DND-41 (cell line): ENCODE measurements around the gene LUZP2.

Experiments used
- ATAC-seq: fragments of 200-7000 bp; cut with Tn5 transposase; 3 replicates; pipeline ENCODE4 v1.9.1; 2021; ENCODE audit warnings: low read depth; ENCODE audit not compliant: insufficient read depth
- DNase-seq: peaks from one replicate; pipeline ENCODE4 v3.0.0-alpha.2; 2020
- H2AFZ ChIP-seq: 2 replicates; pipeline ENCODE4 v1.6.0; 2012; ENCODE audit warnings: low read depth, low read length
- H3K27ac ChIP-seq: 2 replicates; pipeline ENCODE4 v1.5.1; 2012; ENCODE audit warnings: low read length, inconsistent platforms
- H3K27me3 ChIP-seq: fragments of 200-600 bp; sonication (generic); 2 replicates; pipeline ENCODE4 v1.6.0; 2012; ENCODE audit warnings: low read length, mild to moderate bottlenecking, inconsistent platforms; ENCODE audit not compliant: insufficient read depth, poor library complexity
- H3K36me3 ChIP-seq: 2 replicates; pipeline ENCODE4 v1.5.1; 2012; ENCODE audit warnings: low read length, inconsistent platforms; ENCODE audit not compliant: insufficient read depth
- H3K4me1 ChIP-seq: 2 replicates; pipeline ENCODE4 v1.5.1; 2012; ENCODE audit warnings: mild to moderate bottlenecking, low read length; ENCODE audit not compliant: insufficient read depth
- H3K4me2 ChIP-seq: 2 replicates; pipeline ENCODE4 v1.6.0; 2012; ENCODE audit warnings: mild to moderate bottlenecking, moderate library complexity, low read length, inconsistent platforms; ENCODE audit not compliant: insufficient read depth
- H3K4me3 ChIP-seq, 2 experiments: fragments of 200-600 bp in 1 of 2; shearing (Covaris generic) in 1 of 2; 2 replicates each; pipeline ENCODE4 v1.5.1; 2012 to 2016; ENCODE audit warnings: inconsistent platforms in 2 of 2, low read length in 2 of 2, mild to moderate bottlenecking in 2 of 2, low read depth in 1 of 2, moderate library complexity in 1 of 2
- H3K79me2 ChIP-seq: 2 replicates; pipeline ENCODE4 v1.6.0; 2012; ENCODE audit warnings: low read length, inconsistent platforms; ENCODE audit not compliant: insufficient read depth
- H3K9ac ChIP-seq: 2 replicates; pipeline ENCODE4 v1.6.0; 2012; ENCODE audit warnings: low read depth, mild to moderate bottlenecking, inconsistent platforms, low read length, moderate library complexity
- H3K9me3 ChIP-seq: 2 replicates; pipeline ENCODE4 v1.5.1; 2012; ENCODE audit warnings: low read length, moderate library complexity, mild to moderate bottlenecking, inconsistent platforms; ENCODE audit not compliant: insufficient read depth, severe bottlenecking
- H4K20me1 ChIP-seq: 2 replicates; pipeline ENCODE4 v1.6.0; 2012; ENCODE audit warnings: low read length; ENCODE audit not compliant: insufficient read depth
- CTCF ChIP-seq: IDR thresholded peaks from 2 replicates; pipeline ENCODE4 v1.5.1; 2012; ENCODE audit warnings: borderline replicate concordance, low read length, moderate library complexity, mild to moderate bottlenecking; ENCODE audit not compliant: poor library complexity, severe bottlenecking; ENCODE audit errors: extremely low read depth
- EZH2 ChIP-seq: IDR thresholded peaks from 3 replicates; pipeline ENCODE4 v1.6.1; 2012; ENCODE audit warnings: borderline replicate concordance, low read depth, mild to moderate bottlenecking, moderate library complexity, low read length, inconsistent platforms; ENCODE audit not compliant: severe bottlenecking

Gene LUZP2

GRCh38 chr11:24714601-24715000 is 217.7 kb downstream of the LUZP2 start:
- Histone ChIP-seq H4K20me1 (no peaks in the 10 kb centered on the region), H3K4me2 (no peak overlapping the region), H3K4me3 (no peak overlapping the region), H3K27ac (no peak overlapping the region), H3K4me1 (no peaks in the 10 kb centered on the region), H3K36me3 (no peaks in the 10 kb centered on the region), H3K9me3 (no peaks in the 10 kb centered on the region), H3K9ac (no peak overlapping the region), H2AFZ (no peak overlapping the region), H3K27me3 (no peaks in the 10 kb centered on the region), H3K79me2 (no peaks in the 10 kb centered on the region)
- ATAC-seq (no peak), DNase-seq (no peak)
- TF ChIP-seq CTCF (no peak), EZH2 (no peak)

- Histone ChIP-seq H3K9ac (no peak overlapping the region), H3K4me2 (no peak overlapping the region), H3K9me3 (no peaks in the 10 kb centered on the region), H3K79me2 (no peaks in the 10 kb centered on the region), H3K36me3 (no peaks in the 10 kb centered on the region), H3K4me1 (no peaks in the 10 kb centered on the region), H4K20me1 (no peaks in the 10 kb centered on the region), H3K4me3 (no peak overlapping the region), H2AFZ (no peak overlapping the region), H3K27ac (no peak overlapping the region), H3K27me3 (no peaks in the 10 kb centered on the region)
- ATAC-seq (no peak), DNase-seq (no peak)
- no peak for TF ChIP-seq CTCF
- no peak for TF ChIP-seq EZH2
Observed at GRCh38 chr11:24716403-24716802, 219.6 kb downstream of the LUZP2 start.

- Histone ChIP-seq H3K9me3 (no peaks in the 10 kb centered on the region), H3K4me3 (no peak overlapping the region), H3K27ac (no peak overlapping the region), H4K20me1 (no peaks in the 10 kb centered on the region), H3K36me3 (no peaks in the 10 kb centered on the region), H3K4me2 (no peak overlapping the region), H2AFZ (no peak overlapping the region), H3K4me1 (no peaks in the 10 kb centered on the region), H3K79me2 (no peaks in the 10 kb centered on the region), H3K27me3 (no peaks in the 10 kb centered on the region), H3K9ac (no peak overlapping the region)
- DNase-seq, result no peak
- ATAC-seq, result no peak
- no peak for TF ChIP-seq EZH2
- no peak for TF ChIP-seq CTCF
Observed at GRCh38 chr11:24723231-24723630, 226.4 kb downstream of the LUZP2 start.

GRCh38 chr11:24731554-24731953 is 234.7 kb downstream of the LUZP2 start:
- H3K4me2 ChIP-seq, result no peak overlapping the region
- H3K9ac ChIP-seq, result no peak overlapping the region
- H3K36me3 ChIP-seq, result no peaks in the 10 kb centered on the region
- DNase-seq, result no peak
- H3K4me1 ChIP-seq, result no peaks in the 10 kb centered on the region
- no peaks in the 10 kb centered on the region for H3K27me3 ChIP-seq
- no peak overlapping the region for H3K4me3 ChIP-seq
- H4K20me1 ChIP-seq, result no peaks in the 10 kb centered on the region
- no peak overlapping the region for H3K27ac ChIP-seq
- ATAC-seq, result no peak
- H3K9me3 ChIP-seq, result no peaks in the 10 kb centered on the region
- no peaks in the 10 kb centered on the region for H3K79me2 ChIP-seq
- no peak overlapping the region for H2AFZ ChIP-seq
- TF ChIP-seq EZH2 (no peak), CTCF (no peak)
